Hypothalamus (tissue), 51 donors: ENCODE measurements around the gene SLC26A3.

Experiments
- DNase-seq, 51 donors: peaks; one replicate each; lab custom pipeline; 2025; lab: John Stamatoyannopoulos, UW

Gene SLC26A3

GRCh38 chr7:107816011-107816566, 13.1 kb upstream of the SLC26A3 start:
- no peak for DNase-seq

GRCh38 chr7:107815254-107815882, 12.3 kb upstream of the SLC26A3 start:
- no peak for DNase-seq

DNA sequence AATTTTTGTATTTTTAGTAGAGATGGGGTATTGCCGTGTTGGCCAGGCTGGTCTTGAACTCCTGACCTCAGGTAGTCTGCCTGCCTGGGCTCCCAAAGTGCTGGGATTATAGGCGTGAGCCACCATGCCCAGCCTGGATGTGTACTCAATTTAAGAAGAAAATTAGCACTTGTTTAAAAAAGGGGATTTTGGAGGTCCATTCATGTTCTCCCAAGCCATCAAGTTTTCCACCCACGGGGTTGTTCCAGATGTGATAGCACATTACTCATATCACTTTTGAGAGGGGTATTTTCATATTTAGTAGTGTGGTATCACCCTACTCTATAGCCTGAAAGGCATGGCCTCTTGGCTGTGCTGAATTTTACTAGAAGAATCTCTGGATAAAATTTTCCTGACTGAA, 10.5 kb upstream of the SLC26A3 start:
- DNase-seq = no peak

GRCh38 chr7:107811934-107812333, 8.9 kb upstream of the SLC26A3 start:
- DNase-seq = no peak

DNA sequence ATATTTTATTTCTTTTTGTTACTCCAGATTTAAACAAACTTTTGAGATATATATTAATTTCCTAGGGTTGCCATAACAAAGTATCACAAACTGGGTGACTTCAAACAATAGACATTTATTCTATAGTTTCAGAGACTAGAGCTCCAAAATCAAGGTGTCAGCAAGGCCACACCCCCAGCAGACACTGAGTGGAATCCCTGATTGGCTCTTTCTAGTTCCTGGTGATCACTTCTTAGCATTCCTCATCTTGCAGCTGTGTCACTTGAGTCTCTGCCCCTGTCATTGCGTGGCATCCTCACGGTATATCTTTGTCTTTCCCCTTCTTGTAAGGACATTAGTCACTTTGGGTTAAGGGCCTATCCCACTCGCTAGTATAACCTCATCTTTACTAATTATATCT, 7.6 kb upstream of the SLC26A3 start:
- no peak for DNase-seq

DNA sequence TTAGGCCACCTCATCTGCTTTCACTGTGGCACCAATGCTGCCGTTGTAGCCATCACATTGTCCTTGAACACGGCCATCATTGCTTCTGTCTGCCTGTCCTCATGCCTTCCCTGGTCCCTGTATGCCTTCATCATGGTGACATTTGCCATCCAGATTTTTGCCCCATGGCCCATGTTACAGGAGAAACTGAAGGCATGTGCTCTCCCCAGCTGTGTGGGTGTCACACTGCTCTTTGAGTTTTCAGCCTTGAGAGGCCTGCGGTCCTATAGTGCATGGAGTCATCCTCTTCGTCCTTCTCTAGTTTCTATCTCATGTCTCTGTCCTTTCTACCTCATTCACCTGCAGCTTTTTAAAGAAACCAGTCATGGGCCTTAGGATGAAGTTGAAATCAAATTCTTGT, 6.2 kb upstream of the SLC26A3 start:
- DNase-seq = no peak

GRCh38 chr7:107799647-107800264, 3.3 kb downstream of the SLC26A3 start:
- DNase-seq = no peak

GRCh38 chr7:107792364-107792763, 10.7 kb downstream of the SLC26A3 start:
- DNase-seq = no peak

DNA sequence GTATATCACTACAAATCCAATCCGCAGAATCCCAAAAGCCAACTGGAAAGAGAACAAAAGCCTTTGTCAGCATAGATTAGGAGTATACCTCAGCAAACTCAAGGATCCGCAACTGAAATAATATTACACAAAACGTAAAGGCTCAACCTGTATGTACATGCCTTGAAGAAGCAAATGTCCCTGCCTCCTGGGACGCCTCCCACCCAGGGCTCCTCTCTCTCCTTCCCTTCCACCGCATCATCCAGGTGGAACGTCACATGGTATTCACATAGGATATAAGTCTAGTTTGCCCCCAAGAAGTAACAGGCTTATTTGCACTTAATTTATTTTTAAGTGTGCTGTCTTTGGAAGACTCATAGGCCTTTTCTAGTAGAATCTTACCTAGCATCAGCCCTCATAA, 13.4 kb downstream of the SLC26A3 start:
- DNase-seq = no peak

GRCh38 chr7:107788662-107789061, 14.4 kb downstream of the SLC26A3 start:
- DNase-seq = no peak

- no peak for DNase-seq
Observed at GRCh38 chr7:107788216-107788615, 14.8 kb downstream of the SLC26A3 start.

- no peak for DNase-seq
Observed at GRCh38 chr7:107785926-107786325, 17.1 kb downstream of the SLC26A3 start.

- DNase-seq = no peak
Observed at GRCh38 chr7:107785170-107785569, 17.9 kb downstream of the SLC26A3 start.

GRCh38 chr7:107783648-107784047, 19.4 kb downstream of the SLC26A3 start:
- no peak for DNase-seq

DNA sequence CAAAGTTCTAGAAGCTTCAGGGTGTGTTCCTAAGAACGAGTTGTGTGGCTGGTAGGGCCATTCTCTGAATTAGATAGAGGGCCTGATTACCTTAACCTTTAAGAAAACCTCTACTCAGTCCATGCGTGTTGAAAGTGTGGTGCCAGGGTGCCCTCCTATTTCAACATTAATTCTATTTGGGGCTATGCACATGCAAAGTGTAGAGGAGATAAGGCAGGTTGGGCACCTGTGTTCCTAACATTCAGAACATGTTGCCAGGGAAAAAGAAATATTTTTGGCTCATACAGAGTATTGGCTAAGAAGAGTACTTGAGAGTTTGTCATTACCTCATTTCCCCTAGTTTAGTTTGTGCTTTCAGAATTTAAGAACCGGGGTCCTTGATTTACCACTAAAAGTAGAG, 20.6 kb downstream of the SLC26A3 start:
- no peak for DNase-seq

- DNase-seq = no peak
Observed at GRCh38 chr7:107779647-107780099, 23.4 kb downstream of the SLC26A3 start.

- no peak for DNase-seq
Observed at GRCh38 chr7:107778283-107778682, 24.7 kb downstream of the SLC26A3 start.

DNA sequence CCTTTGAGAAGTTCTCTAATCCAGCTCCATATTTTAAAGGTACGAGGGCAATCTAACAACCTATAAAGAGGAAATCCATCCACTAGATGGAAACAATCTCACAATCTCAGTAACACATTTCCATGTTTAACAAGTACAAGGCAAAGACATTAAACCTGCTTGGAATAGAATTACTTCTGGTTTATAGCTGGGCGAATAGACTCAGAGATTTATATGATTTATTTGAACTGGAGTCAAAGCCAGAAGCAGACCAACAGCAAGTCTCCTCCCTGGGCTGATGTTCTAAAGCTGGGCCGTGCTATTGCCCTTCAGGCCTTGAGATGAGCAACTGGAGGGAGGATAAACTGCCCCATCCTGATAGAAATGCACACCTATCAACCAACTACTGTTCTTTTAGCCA, 25.3 kb downstream of the SLC26A3 start:
- no peak for DNase-seq

GRCh38 chr7:107773027-107773426, 30.0 kb downstream of the SLC26A3 start:
- DNase-seq = no peak

GRCh38 chr7:107768263-107768662, 34.8 kb downstream of the SLC26A3 start:
- DNase-seq = no peak

DNA sequence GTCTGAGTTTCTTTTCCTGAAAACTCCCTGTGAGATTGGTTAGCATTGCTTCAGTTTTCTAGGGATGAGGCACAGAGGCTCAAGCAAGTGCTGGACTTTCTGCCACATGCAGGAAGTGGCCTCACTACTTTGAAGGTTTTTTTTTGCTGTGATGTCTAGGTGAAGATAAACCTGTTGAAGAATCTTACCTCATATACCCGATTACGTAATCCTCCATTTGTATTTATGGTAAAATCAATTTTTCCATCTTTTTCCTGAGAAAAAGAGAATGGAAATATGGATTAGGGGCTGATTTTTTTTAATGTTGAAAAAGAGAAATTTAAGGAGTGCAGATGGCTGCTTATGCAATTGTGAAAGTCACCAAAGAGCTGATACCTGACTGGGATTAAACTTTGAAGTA, 35.6 kb downstream of the SLC26A3 start:
- no peak for DNase-seq

GRCh38 chr7:107758667-107759066, 44.4 kb downstream of the SLC26A3 start:
- DNase-seq = no peak
